C4-2B (cell line): ENCODE data around the gene HERPUD2.

Experiments
- ZFX ChIP-seq: fragments of 450-650 bp; IDR thresholded peaks from 2 replicates; pipeline ENCODE4 v1.6.1; 2017
- TF ChIP-seq, protein P1 (sequence below): fragments of 450-650 bp; conservative IDR thresholded peaks from 2 replicates; pipeline ENCODE4 v1.5.1; 2017; ENCODE audit warnings: mild to moderate bottlenecking

- TF ChIP-seq, protein P1, sequence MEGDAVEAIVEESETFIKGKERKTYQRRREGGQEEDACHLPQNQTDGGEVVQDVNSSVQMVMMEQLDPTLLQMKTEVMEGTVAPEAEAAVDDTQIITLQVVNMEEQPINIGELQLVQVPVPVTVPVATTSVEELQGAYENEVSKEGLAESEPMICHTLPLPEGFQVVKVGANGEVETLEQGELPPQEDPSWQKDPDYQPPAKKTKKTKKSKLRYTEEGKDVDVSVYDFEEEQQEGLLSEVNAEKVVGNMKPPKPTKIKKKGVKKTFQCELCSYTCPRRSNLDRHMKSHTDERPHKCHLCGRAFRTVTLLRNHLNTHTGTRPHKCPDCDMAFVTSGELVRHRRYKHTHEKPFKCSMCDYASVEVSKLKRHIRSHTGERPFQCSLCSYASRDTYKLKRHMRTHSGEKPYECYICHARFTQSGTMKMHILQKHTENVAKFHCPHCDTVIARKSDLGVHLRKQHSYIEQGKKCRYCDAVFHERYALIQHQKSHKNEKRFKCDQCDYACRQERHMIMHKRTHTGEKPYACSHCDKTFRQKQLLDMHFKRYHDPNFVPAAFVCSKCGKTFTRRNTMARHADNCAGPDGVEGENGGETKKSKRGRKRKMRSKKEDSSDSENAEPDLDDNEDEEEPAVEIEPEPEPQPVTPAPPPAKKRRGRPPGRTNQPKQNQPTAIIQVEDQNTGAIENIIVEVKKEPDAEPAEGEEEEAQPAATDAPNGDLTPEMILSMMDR: no peak
- TF ChIP-seq ZFX: no peak
Measured at GRCh38 chr7:35738889-35739288, 44.0 kb upstream of the HERPUD2 start.
